Gastroesophageal sphincter (tissue), 4 donors: ENCODE data around the gene ZNF680. TPM values are rescaled to one million over a fixed set of nuclear protein-coding genes. Genes with fewer than 3 reads are reported as not detected.

Source experiments
- ATAC-seq: fragments of 150-250 bp; one replicate; pipeline ENCODE4 v1.9.1; 2016; ENCODE audit warnings: mild to moderate bottlenecking, moderate library complexity
- H3K27ac ChIP-seq, 4 donors: fragments of 200-600 bp; sonication (generic) in 3 of 4; 1 replicate in 3 of 4; 2 replicates in 1 of 4; pipeline ENCODE4 v1.5.1; 2016 to 2019
- H3K27me3 ChIP-seq: fragments of 200-600 bp; sonication (generic); one replicate; pipeline ENCODE4 v1.5.1; 2019
- H3K36me3 ChIP-seq, 2 donors: fragments of 200-600 bp; sonication (generic); one replicate each; pipeline ENCODE4 v1.5.1; 2019; ENCODE audit warnings: control low read depth in 1 of 2
- H3K4me1 ChIP-seq, 3 donors: fragments of 200-600 bp; sonication (generic); 1 replicate in 2 of 3; 2 replicates in 1 of 3; pipeline ENCODE4 v1.5.1; 2016 to 2019; ENCODE audit warnings: control low read depth in 2 of 3
- H3K4me3 ChIP-seq, 2 donors: fragments of 200-600 bp; sonication (generic); one replicate each; pipeline ENCODE4 v1.5.1; 2019; ENCODE audit warnings: mild to moderate bottlenecking in 1 of 2, moderate library complexity in 1 of 2
- H3K9me3 ChIP-seq, 3 donors: fragments of 200-600 bp; sonication (generic); one replicate each; pipeline ENCODE4 v1.5.1; 2017 to 2019; ENCODE audit warnings: control low read depth in 2 of 3
- CTCF ChIP-seq, 4 experiments: fragments of 200-600 bp in 2 of 4; fragments of 450-650 bp in 2 of 4; sonication (generic) in 1 of 4; IDR thresholded peaks; one replicate each; pipeline ENCODE4 v1.5.1; 2017 to 2019; ENCODE audit warnings: antibody characterized with exemption in 4 of 4, mild to moderate bottlenecking in 2 of 4, moderate library complexity in 2 of 4
- EP300 ChIP-seq: sonication (generic); formaldehyde crosslinking; IDR thresholded peaks from one replicate; pipeline ENCODE4 v1.6.1; 2017; ENCODE audit warnings: antibody characterized with exemption, mild to moderate bottlenecking
- POLR2A ChIP-seq, 2 donors: fragments of 450-650 bp; IDR thresholded peaks; one replicate each; pipeline ENCODE4 v1.6.1; 2017; ENCODE audit warnings: antibody characterized with exemption in 2 of 2, mild to moderate bottlenecking in 2 of 2, moderate library complexity in 1 of 2
- POLR2AphosphoS5 ChIP-seq: sonication (generic); formaldehyde crosslinking; IDR thresholded peaks from one replicate; pipeline ENCODE4 v1.6.1; 2017; ENCODE audit warnings: antibody characterized with exemption
- WGBS, 2 donors: methylation state at CpG; one replicate each; pipeline ENCODE4 v1.1.5; 2018; ENCODE audit warnings: low coverage in 1 of 2; 5-methylcytosine and 5-hydroxymethylcytosine counted together
- total RNA-seq, 4 donors: library from RNA; depleted of rRNA; stranded (reverse); fragments of >200 nt; gene quantifications; one replicate each; pipeline ENCODE4 v1.1.0, GENCODE V29; 2016

The ZNF680 gene
- total RNA-seq, 4 donors from 2014 or later = 6.8 to 18.5 (median 9.7) TPM

DNA sequence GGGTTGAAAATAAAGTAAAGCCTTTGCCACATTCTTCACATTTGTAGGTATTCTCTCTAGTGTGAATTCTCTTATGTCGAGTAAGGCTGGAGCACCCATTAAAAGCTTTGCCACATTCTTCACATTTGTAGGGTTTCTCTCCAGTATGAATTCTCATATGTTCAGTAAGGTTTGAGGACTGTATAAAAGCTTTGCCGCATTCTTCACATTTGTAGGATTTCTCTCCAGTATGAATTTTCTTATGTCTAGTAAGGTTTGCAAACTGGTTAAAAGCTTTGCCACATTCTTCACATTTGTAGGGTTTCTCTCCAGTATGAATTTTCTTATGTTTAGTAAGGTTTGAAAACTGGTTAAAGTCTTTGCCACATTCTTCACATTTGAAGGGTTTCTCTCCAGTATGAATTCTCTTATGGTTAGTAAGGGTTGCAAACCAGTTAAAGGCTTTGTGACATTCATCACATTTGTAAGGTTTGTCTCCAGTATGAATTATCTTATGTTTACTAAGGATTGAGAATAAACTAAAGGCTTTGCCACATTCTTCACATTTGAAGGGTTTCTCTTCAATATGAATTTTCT is 41.4 kb downstream of the ZNF680 start:
- WGBS, 2 donors = 86 to 87% methylated on average over 2 of the region's 2 CpGs
- Histone ChIP-seq H3K27me3 (no peaks in the 10 kb centered on the region), H3K4me1 (peaks cover 0 to under 1% (median 0%) of the 10 kb centered on the region in 3 donors), H3K4me3 (no peak overlapping the region), H3K36me3 (peaks cover 6 to 58% of the 10 kb centered on the region in 2 donors), H3K9me3 (peaks cover 5 to 83% (median 6%) of the 10 kb centered on the region in 3 donors), H3K27ac (no peak overlapping the region)
- TF ChIP-seq EP300 (no peak), CTCF (IDR thresholded peaks at IDR 0.05) (no peak), POLR2A (IDR thresholded peaks at IDR 0.05) (no peak), POLR2AphosphoS5 (no peak)
- no peak for ATAC-seq

DNA sequence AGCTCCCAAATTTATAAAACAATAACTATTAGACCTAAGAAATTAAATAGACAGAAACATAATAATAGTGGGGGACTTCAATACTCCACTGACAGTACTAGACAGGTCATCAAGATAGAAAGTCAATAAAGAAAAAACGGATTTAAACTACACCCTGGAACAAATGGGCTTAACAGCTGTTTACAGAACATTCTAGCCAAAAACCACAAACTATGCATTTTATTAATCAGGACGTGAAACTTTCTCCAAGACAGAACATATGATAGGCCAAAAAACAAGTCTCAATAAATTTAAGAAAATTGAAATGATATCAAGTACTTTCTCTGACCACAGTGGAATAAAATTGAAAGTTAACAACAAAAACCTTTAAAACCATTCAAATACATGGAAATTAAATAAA is 46.4 kb downstream of the ZNF680 start:
- 27 to 43% methylated on average over 2 of the region's 2 CpGs for WGBS, 2 donors
- no peak for TF ChIP-seq CTCF (IDR thresholded peaks at IDR 0.05)
- no peak for TF ChIP-seq EP300
- no peak for TF ChIP-seq POLR2AphosphoS5
- no peak for TF ChIP-seq POLR2A (IDR thresholded peaks at IDR 0.05)
- no peaks in the 10 kb centered on the region for H3K27me3 ChIP-seq
- H3K9me3 ChIP-seq = peaks cover 4 to 43% (median 4%) of the 10 kb centered on the region in 3 donors
- peaks cover 6 to 13% of the 10 kb centered on the region in 2 donors for H3K36me3 ChIP-seq
- peak overlapping the region in 2 of 4 donors; percentile 56 to 59 for H3K27ac ChIP-seq
- H3K4me1 ChIP-seq = peaks cover 0 to 20% (median 0%) of the 10 kb centered on the region in 3 donors
- no peak for ATAC-seq
- H3K4me3 ChIP-seq = no peak overlapping the region

GRCh38 chr7:64515781-64516180 is 47.1 kb downstream of the ZNF680 start:
- H3K9me3 ChIP-seq = peaks cover 0 to 43% (median 2%) of the 10 kb centered on the region in 3 donors
- WGBS, 2 donors = 33% methylated on average over 1 of the region's 1 CpG; no CpG with 5 or more reads in 1 of the 2 donors
- peaks cover under 1 to 12% of the 10 kb centered on the region in 2 donors for H3K36me3 ChIP-seq
- peaks cover 0 to 20% (median 0%) of the 10 kb centered on the region in 3 donors for H3K4me1 ChIP-seq
- TF ChIP-seq POLR2A (IDR thresholded peaks at IDR 0.05) = no peak
- TF ChIP-seq EP300 = no peak
- TF ChIP-seq CTCF (IDR thresholded peaks at IDR 0.05) = no peak
- TF ChIP-seq POLR2AphosphoS5 = no peak
- no peaks in the 10 kb centered on the region for H3K27me3 ChIP-seq
- no peak for ATAC-seq
- H3K27ac ChIP-seq = peak overlapping the region; percentile 20 to 59 (median 45)
- no peak overlapping the region for H3K4me3 ChIP-seq

DNA sequence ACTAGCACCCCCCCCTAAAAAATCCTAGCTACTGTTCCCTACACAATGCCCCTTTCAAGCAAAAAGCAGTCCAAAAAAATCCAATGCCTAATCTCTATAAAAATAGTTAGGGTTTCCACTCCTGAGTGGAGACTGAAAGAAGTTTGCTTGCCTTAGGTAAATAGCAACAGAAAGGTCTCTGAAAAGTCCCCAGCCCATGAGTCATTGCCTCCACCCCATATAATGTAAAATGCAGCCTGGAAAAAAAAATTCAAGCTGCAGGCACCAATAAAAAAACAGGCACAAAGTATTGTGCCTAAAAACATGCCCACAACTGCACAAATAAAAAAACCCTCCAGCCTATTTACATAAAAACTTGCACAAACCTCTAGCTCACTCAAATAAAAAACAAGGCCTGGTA is 47.5 kb downstream of the ZNF680 start:
- Histone ChIP-seq H3K36me3 (peaks cover 0 to 8% of the 10 kb centered on the region in 2 donors), H3K27ac (peak overlapping the region; percentile 20 to 59 (median 45)), H3K4me1 (peaks cover 0 to 20% (median 0%) of the 10 kb centered on the region in 3 donors), H3K9me3 (peaks cover 0 to 42% (median 2%) of the 10 kb centered on the region in 3 donors), H3K4me3 (no peak overlapping the region), H3K27me3 (no peaks in the 10 kb centered on the region)
- no peak for ATAC-seq
- TF ChIP-seq POLR2A (IDR thresholded peaks at IDR 0.05) (no peak), CTCF (IDR thresholded peaks at IDR 0.05) (no peak), EP300 (no peak), POLR2AphosphoS5 (no peak)

- H3K4me1 ChIP-seq = peaks cover 0 to under 1% (median 0%) of the 10 kb centered on the region in 3 donors
- no peak overlapping the region for H3K4me3 ChIP-seq
- 92 to 100% methylated on average over 2 of the region's 2 CpGs for WGBS, 2 donors
- no peak overlapping the region for H3K27ac ChIP-seq
- ATAC-seq = no peak
- peaks cover 0 to 16% of the 10 kb centered on the region in 2 donors for H3K36me3 ChIP-seq
- no peaks in the 10 kb centered on the region for H3K27me3 ChIP-seq
- H3K9me3 ChIP-seq = peaks cover 0 to 34% (median 0%) of the 10 kb centered on the region in 3 donors
- no peak for TF ChIP-seq EP300
- TF ChIP-seq POLR2A (IDR thresholded peaks at IDR 0.05) = no peak
- TF ChIP-seq POLR2AphosphoS5 = no peak
- no peak for TF ChIP-seq CTCF (IDR thresholded peaks at IDR 0.05)
Observed at GRCh38 chr7:64509583-64509982, 53.3 kb downstream of the ZNF680 start.
